ENCODE data around the gene PERM1.
"Not testable (repeated sequence)": the region's sequence is repeated elsewhere in the genome, so short reads cannot be mapped to it uniquely, and the experiment has no call there.

The PERM1 gene

GRCh38 chr1:1021010-1021919, 39.4 kb upstream of the PERM1 start:
- Histone ChIP-seq H2BK120ac (ENCODE audit: low read depth, low read length) (no peak overlapping the region), H3K4ac (ENCODE audit: low read depth, low read length) (peak overlapping the region; percentile 81), H3K4me3 (ENCODE audit: low read length) (peak overlapping the region; percentile 15), H4K5ac (ENCODE audit: low read length) (no peak overlapping the region), H2AK5ac (ENCODE audit: low read length) (no peak overlapping the region), H3K27ac (ENCODE audit: low read depth, low read length) (peak overlapping the region; percentile 38), H2BK5ac (ENCODE audit: low read length) (no peak overlapping the region), H4K8ac (ENCODE audit: low read depth, low read length) (no peak overlapping the region), H3K56ac (ENCODE audit: low read length) (peak overlapping the region; percentile 76), H3K4me1 (ENCODE audit: control insufficient read depth, low read depth, low read length) (peaks cover 8% of the 10 kb centered on the region), H3K9ac (ENCODE audit: low read length) (peak overlapping the region; percentile 68), H3K79me1 (ENCODE audit: low read length) (peaks cover 4% of the 10 kb centered on the region), H3K27me3 (ENCODE audit: insufficient read depth, low read length, poor library complexity) (no peaks in the 10 kb centered on the region), H3K23ac (ENCODE audit: low read length) (no peak overlapping the region), H3K18ac (ENCODE audit: low read length) (peak overlapping the region; percentile 95), H3K4me2 (ENCODE audit: low read length) (peak overlapping the region; percentile 57), H3K79me2 (ENCODE audit: control insufficient read depth, insufficient read depth, low read length) (no peaks in the 10 kb centered on the region), H2BK15ac (replicated peaks; ENCODE audit: low read depth) (no peak overlapping the region), H3K36me3 (ENCODE audit: control insufficient read depth, insufficient read depth, low read length) (no peaks in the 10 kb centered on the region)
- WGBS (ENCODE audit: extremely low coverage, insufficient coverage, low lambda C conversion rate): no CpG with 5 or more reads among the region's 33 CpGs
- peak; percentile 51 for DNase-seq

GRCh38 chr1:1020415-1021009, 38.6 kb upstream of the PERM1 start:
- H3K36me3 ChIP-seq (ENCODE audit: control insufficient read depth, insufficient read depth, low read length): no peaks in the 10 kb centered on the region
- H2BK15ac ChIP-seq (replicated peaks; ENCODE audit: low read depth): no peak overlapping the region
- H3K79me2 ChIP-seq (ENCODE audit: control insufficient read depth, insufficient read depth, low read length): no peaks in the 10 kb centered on the region
- no peak overlapping the region for H3K23ac ChIP-seq (ENCODE audit: low read length)
- no peak overlapping the region for H2AK5ac ChIP-seq (ENCODE audit: low read length)
- peak overlapping the region; percentile 81 for H3K4ac ChIP-seq (ENCODE audit: low read depth, low read length)
- peak overlapping the region; percentile 95 for H3K18ac ChIP-seq (ENCODE audit: low read length)
- H3K4me2 ChIP-seq (ENCODE audit: low read length): peak overlapping the region; percentile 70
- no peak overlapping the region for H2BK120ac ChIP-seq (ENCODE audit: low read depth, low read length)
- H3K56ac ChIP-seq (ENCODE audit: low read length): peak overlapping the region; percentile 95
- peak overlapping the region; percentile 87 for H3K27ac ChIP-seq (ENCODE audit: low read depth, low read length)
- WGBS (ENCODE audit: extremely low coverage, insufficient coverage, low lambda C conversion rate): no CpG with 5 or more reads among the region's 59 CpGs
- H3K9ac ChIP-seq (ENCODE audit: low read length): peak overlapping the region; percentile 91
- no peak overlapping the region for H2BK5ac ChIP-seq (ENCODE audit: low read length)
- H3K4me3 ChIP-seq (ENCODE audit: low read length): peak overlapping the region; percentile 69
- H3K4me1 ChIP-seq (ENCODE audit: control insufficient read depth, low read depth, low read length): peaks cover 8% of the 10 kb centered on the region
- peaks cover 4% of the 10 kb centered on the region for H3K79me1 ChIP-seq (ENCODE audit: low read length)
- no peak overlapping the region for H4K5ac ChIP-seq (ENCODE audit: low read length)
- H4K8ac ChIP-seq (ENCODE audit: low read depth, low read length): no peak overlapping the region
- no peaks in the 10 kb centered on the region for H3K27me3 ChIP-seq (ENCODE audit: insufficient read depth, low read length, poor library complexity)
- DNase-seq: no peak

- DNase-seq: no peak
- H3K27ac ChIP-seq (ENCODE audit: low read depth, low read length): peak within 1 kb of the TSS; percentile 87
Measured at GRCh38 chr1:1020000-1020404, 38.1 kb upstream of the PERM1 start, which contains the start of gene AGRN. TSS of gene AGRN (plus strand) at chr1:1020120. CDS start at chr1:1020173, 53 bp downstream.

GRCh38 chr1:1019122-1019999, 37.5 kb upstream of the PERM1 start:
- H3K36me3 ChIP-seq (ENCODE audit: control insufficient read depth, insufficient read depth, low read length): no peaks in the 10 kb centered on the region
- H3K27ac ChIP-seq (ENCODE audit: low read depth, low read length): peak overlapping the region; percentile 85
- H3K18ac ChIP-seq (ENCODE audit: low read length): peak overlapping the region; percentile 94
- H3K4ac ChIP-seq (ENCODE audit: low read depth, low read length): peak overlapping the region; percentile 93
- H3K56ac ChIP-seq (ENCODE audit: low read length): peak overlapping the region; percentile 82
- peak overlapping the region; percentile 48 for H3K9ac ChIP-seq (ENCODE audit: low read length)
- peaks cover 1% of the 10 kb centered on the region for H3K4me1 ChIP-seq (ENCODE audit: control insufficient read depth, low read depth, low read length)
- no peaks in the 10 kb centered on the region for H3K27me3 ChIP-seq (ENCODE audit: insufficient read depth, low read length, poor library complexity)
- no peak overlapping the region for H2AK5ac ChIP-seq (ENCODE audit: low read length)
- no peak overlapping the region for H2BK120ac ChIP-seq (ENCODE audit: low read depth, low read length)
- H3K79me1 ChIP-seq (ENCODE audit: low read length): peaks cover 4% of the 10 kb centered on the region
- no peak overlapping the region for H3K23ac ChIP-seq (ENCODE audit: low read length)
- no peak overlapping the region for H3K4me3 ChIP-seq (ENCODE audit: low read length)
- DNase-seq: peak; percentile 86
- H2BK5ac ChIP-seq (ENCODE audit: low read length): no peak overlapping the region
- peak overlapping the region; percentile 76 for H4K8ac ChIP-seq (ENCODE audit: low read depth, low read length)
- WGBS (ENCODE audit: extremely low coverage, insufficient coverage, low lambda C conversion rate): no CpG with 5 or more reads among the region's 91 CpGs
- H3K4me2 ChIP-seq (ENCODE audit: low read length): no peak overlapping the region
- no peaks in the 10 kb centered on the region for H3K79me2 ChIP-seq (ENCODE audit: control insufficient read depth, insufficient read depth, low read length)
- no peak overlapping the region for H2BK15ac ChIP-seq (replicated peaks; ENCODE audit: low read depth)
- no peak overlapping the region for H4K5ac ChIP-seq (ENCODE audit: low read length)

More at GRCh38 chr1:1020000-1020404, 38.1 kb upstream of the PERM1 start, which contains the start of gene AGRN:
- Histone ChIP-seq H3K56ac (ENCODE audit: low read length) (peak within 1 kb of the TSS; percentile 95), H3K4me2 (ENCODE audit: low read length) (peak within 1 kb of the TSS; percentile 70), H3K4me3 (ENCODE audit: low read length) (peak within 1 kb of the TSS; percentile 69), H3K79me1 (ENCODE audit: low read length) (peaks cover 4% of the 10 kb centered on the region), H3K18ac (ENCODE audit: low read length) (peak within 1 kb of the TSS; percentile 95), H2AK5ac (ENCODE audit: low read length) (no peak within 1 kb of the TSS), H3K23ac (ENCODE audit: low read length) (peak within 1 kb of the TSS; percentile 66), H3K36me3 (ENCODE audit: control insufficient read depth, insufficient read depth, low read length) (no peaks in the 10 kb centered on the region), H2BK15ac (replicated peaks; ENCODE audit: low read depth) (no peak within 1 kb of the TSS), H4K8ac (ENCODE audit: low read depth, low read length) (peak within 1 kb of the TSS; percentile 76), H4K5ac (ENCODE audit: low read length) (no peak within 1 kb of the TSS), H3K4me1 (ENCODE audit: control insufficient read depth, low read depth, low read length) (peaks cover 6% of the 10 kb centered on the region), H2BK5ac (ENCODE audit: low read length) (peak within 1 kb of the TSS; percentile 63), H2BK120ac (ENCODE audit: low read depth, low read length) (no peak within 1 kb of the TSS), H3K79me2 (ENCODE audit: control insufficient read depth, insufficient read depth, low read length) (no peaks in the 10 kb centered on the region), H3K27me3 (ENCODE audit: insufficient read depth, low read length, poor library complexity) (no peaks in the 10 kb centered on the region), H3K4ac (ENCODE audit: low read depth, low read length) (peak within 1 kb of the TSS; percentile 93), H3K9ac (ENCODE audit: low read length) (peak within 1 kb of the TSS; percentile 91)
- WGBS (ENCODE audit: extremely low coverage, insufficient coverage, low lambda C conversion rate): no CpG with 5 or more reads among the region's 58 CpGs

GRCh38 chr1:1018321-1018685, 36.4 kb upstream of the PERM1 start:
- H3K18ac ChIP-seq (ENCODE audit: low read length); H3K4me1 ChIP-seq (ENCODE audit: control insufficient read depth, low read depth, low read length); H2BK120ac ChIP-seq (ENCODE audit: low read depth, low read length); H2AK5ac ChIP-seq (ENCODE audit: low read length); H2BK5ac ChIP-seq (ENCODE audit: low read length); H3K79me2 ChIP-seq (ENCODE audit: control insufficient read depth, insufficient read depth, low read length); H3K79me1 ChIP-seq (ENCODE audit: low read length); DNase-seq; H3K4me3 ChIP-seq (ENCODE audit: low read length); H3K56ac ChIP-seq (ENCODE audit: low read length); H3K23ac ChIP-seq (ENCODE audit: low read length); H3K9ac ChIP-seq (ENCODE audit: low read length); H3K4me2 ChIP-seq (ENCODE audit: low read length); H3K27ac ChIP-seq (ENCODE audit: low read depth, low read length); H3K4ac ChIP-seq (ENCODE audit: low read depth, low read length); H3K27me3 ChIP-seq (ENCODE audit: insufficient read depth, low read length, poor library complexity); H3K36me3 ChIP-seq (ENCODE audit: control insufficient read depth, insufficient read depth, low read length); H4K5ac ChIP-seq (ENCODE audit: low read length); H4K8ac ChIP-seq (ENCODE audit: low read depth, low read length); H2BK15ac ChIP-seq (replicated peaks; ENCODE audit: low read depth): not testable (repeated sequence)
- no CpG with 5 or more reads among the region's 26 CpGs for WGBS (ENCODE audit: extremely low coverage, insufficient coverage, low lambda C conversion rate)

All from mesendoderm (in vitro differentiated cells).